Uterus (tissue), 2 donors: ENCODE results near the gene TGFA.

ENCODE experiments used
- POLR2A ChIP-seq, 2 donors: fragments of 450-650 bp; IDR thresholded peaks; one replicate each; pipeline ENCODE4 v1.6.1; 2016; ENCODE audit warnings: antibody characterized with exemption in 2 of 2, mild to moderate bottlenecking in 1 of 2, moderate library complexity in 1 of 2
- TF ChIP-seq, protein P1 (sequence below), 4 experiments: fragments of 200-600 bp in 2 of 4; fragments of 450-650 bp in 2 of 4; sonication (generic) in 2 of 4; IDR thresholded peaks; one replicate each; pipeline ENCODE4 v1.5.1; 2016 to 2019; ENCODE audit warnings: antibody characterized with exemption in 4 of 4, mild to moderate bottlenecking in 2 of 4, moderate library complexity in 1 of 4

DNA sequence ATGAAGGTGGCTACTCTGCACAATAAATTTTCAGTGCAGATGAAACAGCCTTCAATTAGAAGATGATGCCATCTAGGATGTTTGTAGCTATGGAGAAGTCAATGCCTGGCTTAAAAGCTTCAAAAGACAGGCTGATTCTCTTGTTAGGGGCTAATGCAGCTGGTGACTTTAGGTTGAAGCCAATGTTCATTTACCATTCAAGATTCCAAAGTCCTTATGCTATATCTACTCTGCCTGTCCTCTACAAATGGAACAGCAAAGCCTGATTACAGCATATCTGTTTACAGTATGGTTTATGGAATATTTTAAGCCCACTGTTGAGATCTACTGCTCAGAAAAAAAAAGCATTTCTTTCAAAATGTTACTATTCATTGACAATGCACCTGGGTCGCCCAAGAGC is 15.8 kb downstream of the TGFA start:
- TF ChIP-seq, protein P1, sequence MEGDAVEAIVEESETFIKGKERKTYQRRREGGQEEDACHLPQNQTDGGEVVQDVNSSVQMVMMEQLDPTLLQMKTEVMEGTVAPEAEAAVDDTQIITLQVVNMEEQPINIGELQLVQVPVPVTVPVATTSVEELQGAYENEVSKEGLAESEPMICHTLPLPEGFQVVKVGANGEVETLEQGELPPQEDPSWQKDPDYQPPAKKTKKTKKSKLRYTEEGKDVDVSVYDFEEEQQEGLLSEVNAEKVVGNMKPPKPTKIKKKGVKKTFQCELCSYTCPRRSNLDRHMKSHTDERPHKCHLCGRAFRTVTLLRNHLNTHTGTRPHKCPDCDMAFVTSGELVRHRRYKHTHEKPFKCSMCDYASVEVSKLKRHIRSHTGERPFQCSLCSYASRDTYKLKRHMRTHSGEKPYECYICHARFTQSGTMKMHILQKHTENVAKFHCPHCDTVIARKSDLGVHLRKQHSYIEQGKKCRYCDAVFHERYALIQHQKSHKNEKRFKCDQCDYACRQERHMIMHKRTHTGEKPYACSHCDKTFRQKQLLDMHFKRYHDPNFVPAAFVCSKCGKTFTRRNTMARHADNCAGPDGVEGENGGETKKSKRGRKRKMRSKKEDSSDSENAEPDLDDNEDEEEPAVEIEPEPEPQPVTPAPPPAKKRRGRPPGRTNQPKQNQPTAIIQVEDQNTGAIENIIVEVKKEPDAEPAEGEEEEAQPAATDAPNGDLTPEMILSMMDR (IDR thresholded peaks at IDR 0.05): no peak
- no peak for TF ChIP-seq POLR2A (IDR thresholded peaks at IDR 0.05)
